Measurements from ENCODE around the gene SRRM3.
"Not testable (repeated sequence)": the region's sequence is repeated elsewhere in the genome, so short reads cannot be mapped to it uniquely, and the experiment has no call there.

Gene SRRM3

DNA sequence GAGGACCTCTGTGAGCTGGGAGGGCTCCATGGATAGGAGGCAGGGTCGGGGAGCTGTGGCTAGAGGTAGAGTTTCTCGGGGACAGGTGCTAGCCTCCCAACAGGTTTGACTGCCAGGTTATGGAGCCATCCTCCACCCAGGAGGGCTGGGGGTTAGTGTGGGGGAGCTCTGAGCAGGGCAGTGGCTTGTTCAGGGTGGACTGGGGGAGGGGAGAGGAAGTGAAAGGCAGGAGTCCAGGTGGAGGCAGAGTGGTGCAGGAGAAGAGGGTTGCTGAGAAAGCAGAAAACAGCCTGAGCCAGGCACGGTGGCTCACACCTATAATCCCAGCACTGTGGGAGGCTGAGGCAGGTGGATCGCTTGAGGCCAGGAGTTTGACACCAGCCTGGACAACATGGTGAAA lies 60.2 kb downstream of the SRRM3 start:
- no peak for DNase-seq (ENCODE audit: low read depth in 1 of 2, low spot score in 1 of 2)

DNA sequence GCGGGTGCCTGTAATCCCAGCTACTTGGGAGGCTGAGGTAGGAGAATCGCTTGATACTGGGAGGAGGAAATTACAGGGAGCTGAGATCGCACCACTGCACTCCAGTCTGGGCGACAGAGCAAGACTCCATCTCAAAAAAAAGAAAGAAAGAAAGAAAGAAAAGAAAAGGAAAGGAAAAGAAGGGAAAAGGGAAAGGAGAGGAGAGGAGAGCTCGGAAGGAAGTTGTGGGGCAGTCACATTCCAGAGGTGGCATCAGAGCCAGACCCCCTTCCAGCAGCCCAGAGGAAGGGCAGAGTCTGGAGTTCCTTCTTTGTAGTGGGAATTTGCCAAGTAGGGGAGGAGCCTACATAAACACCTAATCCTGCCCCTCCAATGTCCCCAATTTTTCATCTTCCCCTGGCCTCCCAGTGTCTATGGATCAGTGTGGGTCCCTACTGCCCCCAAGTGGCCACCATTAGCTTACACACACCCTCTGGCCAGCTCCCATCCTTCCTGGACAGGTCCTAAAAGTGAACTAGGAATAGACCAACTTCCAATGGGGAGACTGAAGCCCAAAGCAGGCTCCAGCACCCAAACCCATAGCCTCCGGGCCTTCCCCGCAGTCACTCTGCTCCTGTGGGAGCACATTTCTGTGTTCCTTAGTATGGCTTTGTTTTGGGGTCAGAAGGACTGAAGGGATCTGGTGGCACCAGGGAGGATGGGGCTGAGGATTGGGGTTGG lies 61.1 kb downstream of the SRRM3 start:
- DNase-seq (ENCODE audit: low read depth in 1 of 2, low spot score in 1 of 2) = no peak

DNA sequence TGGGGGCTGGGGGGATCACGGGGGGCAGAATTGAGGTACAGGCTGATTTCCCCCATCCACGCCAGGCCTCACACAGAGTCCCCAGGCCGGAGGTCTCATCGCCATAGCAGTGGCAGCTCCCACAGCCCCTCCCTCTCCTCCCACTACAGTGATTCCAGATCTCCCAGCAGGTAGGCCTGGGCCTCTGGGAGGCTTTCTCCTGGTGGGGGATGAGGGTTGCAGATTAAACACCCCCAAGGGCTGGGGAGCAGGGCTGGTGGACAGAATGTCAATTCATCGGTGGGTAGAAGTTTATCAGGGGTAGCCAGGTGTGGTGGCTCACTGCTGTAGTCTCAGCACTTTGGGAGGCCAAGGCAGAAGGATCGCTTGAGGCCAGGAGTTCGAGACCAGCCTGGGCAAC lies 63.6 kb downstream of the SRRM3 start:
- no peak for DNase-seq (ENCODE audit: low read depth in 1 of 2, low spot score in 1 of 2)

DNA sequence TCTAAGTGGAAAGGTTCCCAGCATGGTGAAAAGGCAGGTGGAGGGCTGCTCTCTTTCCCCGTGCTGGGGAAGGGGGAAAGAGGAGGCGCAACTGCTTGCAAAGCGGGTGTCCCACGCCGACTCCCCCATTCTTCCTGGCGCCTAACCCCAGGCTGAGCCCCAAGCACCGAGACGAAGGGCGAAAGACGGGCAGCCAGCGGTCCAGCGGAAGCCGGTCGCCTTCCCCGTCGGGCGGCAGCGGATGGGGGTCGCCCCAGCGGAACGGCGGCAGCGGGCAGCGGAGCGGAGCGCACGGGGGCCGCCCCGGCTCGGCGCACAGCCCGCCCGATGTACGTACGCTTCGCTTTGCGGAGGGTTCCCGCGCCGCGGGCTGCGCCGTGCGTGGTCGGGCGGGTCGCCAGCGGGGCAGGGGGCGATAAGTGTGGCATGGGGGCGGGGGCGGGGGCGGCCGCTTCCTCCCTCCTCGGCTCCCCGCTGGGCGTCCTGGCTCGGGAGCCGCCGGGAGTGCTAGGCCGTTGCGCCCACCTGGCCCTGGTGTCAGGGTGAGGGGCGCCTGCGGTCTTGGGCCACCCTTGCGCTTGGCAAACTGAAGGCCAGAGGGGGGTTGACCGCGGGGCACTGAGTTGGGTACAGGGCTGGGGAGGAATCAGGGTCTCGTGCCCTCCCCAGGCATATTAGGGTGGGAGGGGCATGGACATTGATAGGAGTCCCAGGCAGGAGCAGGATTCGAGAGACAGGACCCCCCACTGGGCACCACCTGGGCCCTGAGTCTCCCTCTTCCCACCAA lies 65.6 kb downstream of the SRRM3 start:
- DNase-seq (ENCODE audit: low read depth in 1 of 2, low spot score in 1 of 2) = no peak

DNA sequence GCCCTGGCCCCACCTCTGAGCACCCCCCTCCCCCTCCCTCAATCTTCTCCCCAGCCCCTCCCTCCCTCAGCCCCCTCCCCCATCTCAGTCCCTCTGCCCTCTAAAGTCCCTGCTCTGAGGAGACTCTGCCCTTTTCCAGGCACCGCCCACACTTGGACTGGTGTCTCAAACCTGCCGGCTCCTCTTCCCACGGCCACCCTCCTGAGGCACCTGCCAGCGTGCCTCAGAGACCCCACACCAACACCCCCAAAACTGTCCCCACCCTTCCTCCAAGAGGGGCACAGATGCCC lies 66.1 kb downstream of the SRRM3 start:
- no peak for DNase-seq (ENCODE audit: low read depth in 1 of 2, low spot score in 1 of 2)

DNA sequence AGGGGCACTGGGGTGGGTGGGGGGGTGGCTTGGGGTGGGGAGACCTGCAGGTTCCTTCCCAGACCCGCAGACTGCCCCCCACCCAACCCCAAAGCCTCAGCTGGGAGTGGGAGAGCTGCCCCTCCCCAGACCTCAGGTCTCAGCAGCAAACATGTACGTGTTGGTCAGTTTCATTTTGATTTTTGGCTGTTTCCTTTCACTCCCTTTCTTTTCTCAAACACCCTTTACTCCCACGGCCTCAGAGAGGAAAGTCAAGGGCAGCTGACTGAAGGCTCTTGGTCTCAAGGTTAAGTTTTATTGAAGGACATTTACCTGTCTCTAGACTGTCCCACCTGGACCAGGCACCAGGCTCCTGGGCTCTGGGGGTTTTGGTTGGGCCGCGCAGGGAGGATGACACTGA lies 66.7 kb downstream of the SRRM3 start:
- no peak for DNase-seq (ENCODE audit: low read depth in 1 of 2, low spot score in 1 of 2)

DNA sequence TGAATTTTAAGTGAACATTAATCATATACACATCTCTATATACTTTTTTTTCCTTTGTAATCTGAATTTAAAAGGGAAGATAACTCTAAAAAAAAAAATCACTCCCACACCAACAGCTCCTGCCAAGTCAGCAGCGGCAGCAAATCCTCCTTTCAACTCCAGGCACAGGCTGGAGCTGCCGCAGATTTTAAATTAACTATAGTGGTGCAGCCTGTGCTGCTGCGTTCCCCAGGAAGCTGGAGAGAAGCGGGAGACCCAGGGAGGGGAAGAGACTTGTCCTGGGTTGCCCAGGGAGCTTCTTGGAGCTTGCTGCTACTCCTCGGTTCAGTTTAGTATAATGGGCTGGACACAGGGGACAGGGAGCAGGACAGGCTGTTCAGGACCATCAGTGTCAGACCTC lies 68.2 kb downstream of the SRRM3 start:
- no peak for DNase-seq (ENCODE audit: low read depth in 1 of 2, low spot score in 1 of 2)

DNA sequence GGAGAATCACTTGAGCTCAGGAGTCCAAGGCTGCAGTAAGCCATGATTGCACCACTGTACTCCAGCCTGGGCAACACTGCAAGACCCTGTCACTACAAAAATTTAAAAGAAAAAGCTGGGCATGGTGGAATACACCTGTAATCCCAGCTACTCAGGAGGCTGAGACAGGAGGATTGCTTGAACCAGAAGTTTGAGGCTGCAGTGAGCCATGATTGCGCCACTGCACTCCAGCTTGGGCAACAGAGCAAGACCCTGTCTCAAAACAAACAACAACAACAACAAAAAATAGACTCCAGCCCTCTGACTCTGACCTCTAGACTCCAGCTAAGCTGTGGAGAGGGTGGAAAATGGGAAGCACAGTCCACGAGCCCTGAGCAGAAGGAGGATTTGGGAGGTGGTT lies 69.7 kb downstream of the SRRM3 start:
- not testable (repeated sequence) for DNase-seq (ENCODE audit: low read depth in 1 of 2, low spot score in 1 of 2)

DNA sequence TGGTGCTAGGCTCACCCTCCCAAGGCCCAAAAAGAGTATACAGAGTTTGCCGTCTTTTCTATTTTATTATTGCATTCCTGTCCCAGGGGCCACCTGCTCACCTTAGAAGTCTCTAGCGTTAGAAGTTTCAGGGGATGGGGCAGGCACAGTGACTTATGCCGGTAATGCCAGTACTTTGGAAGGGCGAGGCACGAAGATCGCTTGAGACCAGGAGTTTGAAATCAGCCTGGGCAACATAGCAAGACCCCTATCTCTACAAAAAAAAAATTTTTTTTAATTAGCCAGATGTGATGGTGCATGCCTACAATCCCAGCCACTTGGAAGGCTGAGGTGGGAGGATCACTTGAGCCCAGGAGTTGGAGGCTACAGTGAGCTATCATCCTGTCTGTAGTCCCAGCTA lies 70.4 kb downstream of the SRRM3 start:
- no peak for DNase-seq (ENCODE audit: low read depth in 1 of 2, low spot score in 1 of 2)

DNA sequence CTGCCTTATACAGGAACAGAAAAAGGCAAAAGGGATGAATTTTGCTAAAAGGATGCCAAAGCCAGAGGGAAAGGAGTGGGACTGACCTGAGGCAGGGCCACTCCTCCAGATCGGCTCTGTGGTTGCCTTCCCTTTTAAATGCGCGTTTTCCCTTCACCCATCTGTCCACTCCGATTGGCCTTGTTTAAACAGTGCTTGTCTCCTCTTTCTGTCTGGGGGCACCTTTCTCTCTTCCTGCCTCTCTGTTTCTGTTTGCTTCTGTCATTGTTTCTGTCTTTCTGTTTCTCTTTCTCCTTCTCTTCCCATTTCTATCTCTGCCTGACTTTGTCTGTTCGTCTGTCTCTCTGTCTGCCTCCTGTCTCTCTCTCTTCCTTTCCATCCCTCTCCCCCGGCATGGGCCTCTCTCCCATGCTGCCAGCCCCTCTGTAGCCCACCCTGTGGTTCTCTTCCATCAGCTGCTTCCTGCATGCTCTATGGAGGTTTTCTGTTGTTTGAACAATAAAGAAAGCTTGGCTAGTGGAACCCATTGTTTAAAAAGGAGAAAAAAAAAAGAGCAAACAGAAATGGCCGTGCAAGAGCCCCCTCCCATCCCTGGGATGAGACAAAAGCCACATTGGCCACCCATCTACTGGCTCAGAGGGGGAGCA lies 71.3 kb downstream of the SRRM3 start:
- DNase-seq (ENCODE audit: low read depth in 1 of 2, low spot score in 1 of 2) = no peak

DNA sequence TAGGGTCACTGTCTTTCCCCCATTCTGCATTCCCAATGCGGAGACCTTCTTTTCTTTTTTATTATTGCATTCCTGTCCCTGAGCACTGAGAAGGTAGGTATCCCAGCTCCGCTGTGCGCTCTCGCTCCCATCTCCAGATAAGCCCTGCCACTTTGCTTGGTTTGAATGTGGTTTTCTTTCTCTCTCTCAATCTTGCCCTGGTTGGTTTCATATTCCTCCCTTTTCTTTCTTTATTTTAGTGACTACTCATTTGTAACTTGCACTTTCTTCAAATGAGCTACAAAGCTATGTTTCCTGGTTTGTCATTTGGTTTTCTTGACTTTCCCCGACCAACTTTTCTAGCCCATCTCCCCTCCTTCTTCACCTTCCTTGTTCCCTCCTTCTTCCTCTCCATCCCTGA lies 71.8 kb downstream of the SRRM3 start:
- no peak for DNase-seq (ENCODE audit: low read depth in 1 of 2, low spot score in 1 of 2)

DNA sequence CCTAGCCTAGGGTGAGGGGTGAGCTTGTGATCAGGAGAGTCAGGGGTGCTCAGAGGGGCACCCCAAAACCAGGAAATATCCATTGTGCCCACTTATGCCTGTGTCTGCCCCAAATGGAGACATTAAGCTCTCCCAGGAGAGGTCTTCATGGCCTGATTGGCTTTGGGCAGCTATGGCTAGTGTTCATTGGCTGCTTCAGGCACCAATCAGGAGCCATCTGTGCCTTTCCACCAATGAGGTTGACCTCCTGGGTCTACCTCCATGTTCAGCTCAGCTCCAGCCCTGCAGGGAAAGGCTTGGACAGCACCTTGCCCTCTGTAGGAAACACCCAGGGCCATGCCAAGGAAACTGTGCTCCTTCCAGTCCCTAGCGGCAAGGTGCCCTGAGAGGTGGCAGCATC lies 76.8 kb downstream of the SRRM3 start:
- DNase-seq (ENCODE audit: low read depth in 1 of 2, low spot score in 1 of 2) = no peak

DNA sequence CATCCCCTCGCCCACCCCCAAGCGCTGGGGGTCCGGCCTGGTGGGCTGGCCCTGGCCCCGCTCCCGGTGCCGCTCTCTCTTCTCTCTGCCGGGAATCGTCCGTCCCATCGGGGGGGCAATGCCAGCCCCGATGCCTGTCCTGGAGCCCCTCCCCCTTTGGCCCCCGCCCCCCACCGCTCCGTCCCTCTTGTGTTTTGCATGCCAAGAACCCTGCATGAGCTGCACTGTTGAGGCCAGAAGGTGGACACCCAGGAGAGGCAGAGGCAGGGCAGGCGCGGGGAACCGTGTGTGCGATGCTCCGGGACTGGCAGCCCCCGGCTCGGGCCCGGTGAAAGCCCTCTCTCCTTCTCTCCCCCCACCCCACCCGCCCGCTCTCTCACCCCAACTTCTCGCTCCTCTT lies 78.7 kb downstream of the SRRM3 start:
- no peak for DNase-seq (ENCODE audit: low read depth in 1 of 2, low spot score in 1 of 2)

DNA sequence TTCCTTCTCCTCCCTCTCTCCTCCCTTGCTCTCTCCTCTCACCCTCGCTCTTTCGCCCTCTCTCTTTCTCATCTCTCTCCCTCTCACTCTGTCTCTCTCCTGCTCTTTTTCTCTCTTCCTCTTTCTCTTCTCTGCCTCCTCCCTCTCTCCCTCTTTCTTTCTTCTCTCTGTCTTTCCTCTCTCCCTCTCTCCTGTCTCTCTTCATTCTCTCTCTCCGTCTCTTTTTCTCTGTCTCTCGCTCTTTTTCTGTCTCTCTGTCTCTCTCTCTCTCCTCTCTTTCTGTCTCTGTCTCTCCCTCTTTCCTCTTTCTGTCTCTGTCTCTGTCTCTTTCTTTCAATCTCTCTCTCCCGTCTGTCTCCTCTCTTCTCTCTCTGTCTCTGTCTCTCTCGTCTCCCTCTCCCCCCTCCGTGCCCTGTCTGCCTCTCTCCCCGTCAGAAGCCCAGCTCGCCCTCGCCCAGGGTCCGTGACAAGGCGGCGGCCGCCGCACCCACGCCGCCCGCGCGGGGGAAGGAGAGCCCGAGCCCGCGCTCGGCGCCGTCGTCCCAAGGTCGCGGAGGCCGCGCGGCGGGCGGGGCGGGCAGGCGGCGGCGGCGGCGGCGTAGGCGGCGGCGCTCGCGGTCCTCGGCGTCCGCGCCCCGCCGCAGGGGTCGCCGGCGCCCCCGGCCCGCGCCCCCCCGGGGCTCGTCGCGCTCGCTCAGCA lies 79.5 kb downstream of the SRRM3 start:
- DNase-seq (ENCODE audit: low read depth in 1 of 2, low spot score in 1 of 2) = no peak

DNA sequence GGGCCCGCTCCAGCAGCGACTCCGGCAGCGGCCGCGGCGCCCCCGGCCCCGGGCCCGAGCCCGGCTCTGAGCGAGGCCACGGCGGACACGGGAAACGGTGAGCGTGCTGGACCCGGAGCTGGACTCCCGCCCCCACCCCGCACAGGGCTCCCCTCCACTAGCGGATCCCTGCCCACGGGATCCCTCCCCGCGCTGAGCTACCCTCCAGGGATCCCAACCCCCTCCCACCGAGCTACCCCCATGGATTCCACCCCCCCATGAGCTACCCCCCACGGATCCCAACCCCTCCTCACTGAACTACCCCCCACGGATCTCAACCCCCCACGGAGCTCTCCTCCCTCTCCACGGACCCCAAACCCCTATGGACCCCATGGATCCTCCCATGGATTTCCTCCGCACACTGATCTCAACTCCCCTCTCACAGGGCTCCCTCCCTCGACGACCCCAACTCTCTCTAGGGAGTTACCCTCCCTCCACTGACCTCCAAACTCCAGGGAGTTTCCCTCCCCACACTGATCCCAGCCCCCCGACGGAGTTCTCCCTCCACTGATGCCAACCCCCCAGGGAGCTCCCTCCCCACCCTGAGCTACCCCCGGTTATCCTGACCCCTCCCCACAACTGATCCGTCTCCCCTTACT lies 80.1 kb downstream of the SRRM3 start:
- no peak for DNase-seq (ENCODE audit: low read depth in 1 of 2, low spot score in 1 of 2)

DNA sequence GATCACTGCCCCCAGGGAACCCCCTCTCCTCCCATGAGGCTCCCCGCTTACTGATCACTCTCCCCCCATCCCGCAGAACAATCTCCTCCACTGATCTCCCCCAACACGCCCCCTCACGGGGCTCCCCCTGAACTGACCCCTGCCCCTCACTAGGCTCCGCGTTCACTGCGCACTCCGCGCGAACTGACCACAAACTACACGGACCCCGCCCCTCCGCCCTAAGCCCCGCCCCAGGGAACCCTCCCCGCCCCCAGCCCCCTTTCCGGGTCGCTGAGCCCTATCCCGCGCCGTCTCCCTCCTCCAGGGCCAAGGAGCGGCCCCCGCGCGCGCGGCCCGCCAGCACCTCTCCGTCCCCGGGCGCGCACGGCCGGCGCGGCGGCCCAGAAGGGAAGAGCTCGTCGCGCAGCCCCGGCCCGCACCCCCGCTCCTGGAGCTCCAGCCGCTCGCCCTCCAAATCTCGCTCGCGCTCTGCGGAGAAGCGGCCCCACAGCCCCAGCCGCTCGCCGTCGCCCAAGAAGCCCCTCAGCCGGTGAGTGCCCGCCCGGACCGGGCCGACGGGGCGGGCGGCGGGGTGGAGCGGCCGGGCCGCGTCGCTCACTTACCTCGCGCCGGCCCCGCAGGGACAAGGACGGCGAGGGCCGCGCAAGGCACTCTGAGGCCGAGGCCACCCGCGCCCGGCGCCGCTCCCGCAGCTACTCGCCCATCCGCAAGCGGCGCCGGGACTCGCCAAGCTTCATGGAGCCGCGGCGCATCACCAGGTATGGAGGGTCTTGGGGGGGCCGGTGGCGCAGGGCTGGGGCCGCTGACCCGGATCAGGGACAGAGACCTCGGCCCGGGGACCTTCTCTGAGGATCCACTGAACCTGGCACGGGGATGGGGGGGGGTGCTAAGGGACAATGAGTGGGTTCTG lies 80.9 kb downstream of the SRRM3 start:
- DNase-seq (ENCODE audit: low read depth in 1 of 2, low spot score in 1 of 2) = no peak

DNA sequence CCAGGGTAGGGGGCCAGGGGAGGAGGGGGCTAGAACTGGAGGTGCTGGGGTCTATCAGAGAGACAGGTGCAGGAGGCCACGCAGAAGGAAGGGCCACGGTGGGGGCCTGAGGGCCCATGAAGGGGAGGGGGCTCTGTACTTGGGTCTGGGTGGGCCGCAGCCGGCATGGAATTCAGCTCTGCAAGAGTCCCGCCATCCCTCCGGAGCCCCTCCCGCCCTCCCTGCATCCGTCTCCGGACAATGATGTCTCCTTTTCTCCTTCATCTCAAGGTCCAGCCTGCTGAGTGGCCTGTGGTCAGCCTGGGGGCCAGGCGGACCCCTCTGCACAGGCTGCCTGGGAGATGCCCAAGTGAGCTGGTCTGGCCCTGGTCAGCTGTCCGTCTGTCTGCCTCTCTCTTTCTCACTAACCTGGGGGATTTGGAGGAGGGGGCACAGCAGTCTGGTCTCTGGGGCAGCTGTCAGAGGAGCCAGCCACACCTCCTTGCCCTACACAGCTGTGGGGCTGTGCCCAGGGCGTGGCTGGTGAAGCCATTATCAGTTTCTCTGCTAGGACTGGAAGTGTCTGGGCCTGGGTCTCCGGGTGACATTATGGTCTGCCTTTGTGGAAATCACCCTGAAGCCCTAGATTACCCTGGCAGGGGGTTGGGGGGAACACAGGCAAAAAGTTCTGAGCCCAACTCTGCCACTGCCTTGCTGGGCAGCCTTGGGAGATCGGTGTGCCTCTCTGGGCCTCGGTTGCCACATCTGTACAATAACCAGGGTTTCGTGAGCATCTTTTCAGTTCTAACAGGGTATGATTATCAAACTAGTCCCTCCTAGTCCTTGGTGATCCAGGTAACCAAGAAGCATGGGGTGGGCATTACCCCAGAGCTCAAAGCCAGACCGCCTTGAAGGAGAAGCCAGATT lies 81.8 kb downstream of the SRRM3 start:
- no peak for DNase-seq (ENCODE audit: low read depth in 1 of 2, low spot score in 1 of 2)

DNA sequence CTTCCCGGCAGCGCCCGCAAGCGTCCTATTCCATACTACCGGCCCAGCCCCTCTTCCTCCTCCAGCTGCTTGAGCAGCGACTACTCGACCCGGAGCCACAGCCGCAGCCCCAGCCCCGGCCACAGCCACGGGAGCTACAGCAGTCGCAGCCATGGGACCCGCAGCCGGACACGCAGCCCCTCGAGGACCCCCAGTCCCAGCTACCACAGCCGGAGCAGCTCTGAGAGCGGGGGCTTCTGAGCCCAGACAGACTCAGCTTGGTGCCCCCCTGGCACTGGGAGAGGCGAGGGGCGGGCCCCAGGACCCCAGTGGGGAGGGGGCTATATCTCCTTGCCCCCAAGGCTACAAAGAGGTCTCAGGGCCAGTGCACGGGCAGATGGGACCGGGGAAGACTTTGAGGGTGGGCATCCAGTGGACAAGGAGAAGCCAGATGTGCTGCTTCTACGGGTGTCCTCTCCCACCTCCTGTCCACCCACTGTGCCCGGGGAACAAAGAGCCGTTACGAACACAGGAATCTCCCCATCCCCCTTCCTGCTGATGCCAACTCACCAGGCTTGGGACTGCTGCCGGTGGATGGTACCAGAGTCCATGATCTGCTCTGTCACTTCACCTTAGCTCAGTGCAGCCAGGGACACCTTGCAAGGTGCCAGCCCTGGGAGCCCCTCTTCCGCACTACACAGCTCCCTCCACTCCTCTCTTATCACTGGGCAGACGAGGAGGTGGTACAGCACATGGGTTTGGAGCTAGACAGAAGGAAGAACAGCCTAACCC lies 84.1 kb downstream of the SRRM3 start:
- no peak for DNase-seq (ENCODE audit: low read depth in 1 of 2, low spot score in 1 of 2)

All from activated T-helper 1 cell treated with anti-CD3 and anti-CD28 coated beads, Interleukin-2, amount 50 U/mL, for 16 hours (primary cell).